GM12865 (cell line): ENCODE measurements around the gene KIF18B.

ENCODE experiments used
- DNase-seq: peaks from one replicate; pipeline ENCODE4 v3.0.0; 2010; ENCODE audit warnings: low read depth
- H3K4me3 ChIP-seq: 2 replicates; pipeline ENCODE4 v1.5.1; 2011; ENCODE audit warnings: mild to moderate bottlenecking, low read depth, low read length, control low read depth
- CTCF ChIP-seq: IDR thresholded peaks from 2 replicates; pipeline ENCODE4 v1.5.1; 2011; ENCODE audit warnings: low read length, control low read depth, low read depth, inconsistent platforms; ENCODE audit not compliant: insufficient read depth; ENCODE audit errors: missing control alignments

KIF18B gene

GRCh38 chr17:44887016-44887415 is 60.6 kb downstream of the KIF18B start:
- no peak for TF ChIP-seq CTCF
- no peak for DNase-seq

DNA sequence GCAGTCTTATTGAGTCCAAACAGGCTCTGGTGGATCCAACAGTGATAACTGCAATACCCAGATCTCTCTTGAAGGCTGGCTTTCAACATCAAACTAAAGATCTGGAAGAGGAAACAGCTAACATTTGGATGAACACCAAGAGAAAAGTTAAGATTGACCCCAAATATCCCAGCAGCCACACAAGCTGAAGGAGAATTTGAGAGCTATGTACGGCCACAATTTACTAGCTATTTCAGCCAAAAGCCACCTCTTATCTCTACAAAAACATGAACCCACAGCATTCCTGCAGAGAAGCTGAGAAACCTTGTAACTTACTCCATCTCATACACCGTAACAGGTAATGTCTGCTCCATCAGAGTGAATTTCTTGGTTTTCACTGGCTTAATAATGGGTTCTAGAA is 62.6 kb downstream of the KIF18B start:
- no peak overlapping the region for H3K4me3 ChIP-seq
- TF ChIP-seq CTCF, result no peak
- no peak for DNase-seq

More at GRCh38 chr17:44887016-44887415, 60.6 kb downstream of the KIF18B start:
- no peak overlapping the region for H3K4me3 ChIP-seq

DNA sequence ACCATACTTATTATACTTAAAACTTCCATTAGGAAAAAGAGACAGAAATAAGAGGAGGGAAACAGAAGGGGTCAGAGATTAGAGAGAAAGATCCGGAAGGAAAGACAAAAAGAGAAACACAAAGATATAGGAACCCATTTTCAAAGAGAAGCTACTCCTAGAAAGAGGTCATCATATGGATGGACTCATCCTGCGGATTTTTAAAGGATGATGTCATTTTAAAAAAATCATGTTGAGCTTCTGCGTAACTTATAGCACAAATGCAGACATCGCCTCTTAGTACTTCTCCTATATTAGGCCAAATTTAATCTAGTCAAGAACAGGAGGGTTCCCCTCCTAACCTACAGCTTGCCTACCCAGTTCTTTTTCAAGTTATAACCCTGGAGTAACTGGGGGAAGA is 66.4 kb downstream of the KIF18B start:
- no peak overlapping the region for H3K4me3 ChIP-seq
- no peak for DNase-seq
- TF ChIP-seq CTCF, result no peak

- no peak for DNase-seq
- H3K4me3 ChIP-seq, result no peak overlapping the region
- TF ChIP-seq CTCF, result no peak
Measured at GRCh38 chr17:44880062-44880461, 67.5 kb downstream of the KIF18B start.

DNA sequence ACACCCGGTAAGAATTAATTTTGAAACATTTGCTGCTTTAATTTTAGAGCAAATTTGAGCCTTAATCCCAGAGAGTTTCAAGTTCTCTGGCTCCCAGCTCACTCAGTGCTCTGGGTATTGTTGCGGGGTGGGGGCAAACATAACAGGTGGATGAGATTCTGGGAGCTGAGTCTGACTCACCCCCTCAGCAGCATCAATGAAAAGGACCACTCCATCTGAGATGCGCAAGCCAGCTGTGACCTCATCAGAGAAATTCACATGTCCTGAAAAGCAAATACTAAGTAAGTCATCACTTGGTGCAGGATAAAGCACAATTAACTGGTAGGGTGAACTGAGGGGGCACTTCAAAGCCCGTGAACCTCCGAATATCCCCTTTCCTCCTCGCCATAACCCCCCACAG is 68.2 kb downstream of the KIF18B start:
- DNase-seq, result no peak
- no peak for TF ChIP-seq CTCF
- H3K4me3 ChIP-seq, result no peak overlapping the region

GRCh38 chr17:44878627-44879221 is 68.8 kb downstream of the KIF18B start:
- peak; percentile 18 for DNase-seq
- no peak overlapping the region for H3K4me3 ChIP-seq
- peak; percentile 44 for TF ChIP-seq CTCF

DNA sequence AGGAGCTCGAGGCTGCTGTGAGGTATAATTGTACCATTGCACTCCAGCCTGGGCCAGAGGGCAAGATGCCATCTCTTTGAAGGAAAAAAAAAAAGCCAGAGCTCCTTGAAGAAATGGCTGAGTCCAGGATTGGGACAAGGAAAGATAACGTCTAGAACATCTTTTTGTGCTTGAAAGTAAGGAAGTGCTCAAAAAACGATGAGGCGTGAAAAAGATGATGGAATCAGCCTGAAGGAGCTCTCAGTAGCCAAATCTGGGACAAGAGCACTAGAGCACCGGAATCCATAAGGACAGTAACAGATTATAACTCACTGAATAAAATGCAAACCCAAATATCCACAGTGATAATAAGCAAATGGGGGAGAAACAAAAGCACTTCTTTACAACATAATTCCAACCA is 70.5 kb downstream of the KIF18B start:
- H3K4me3 ChIP-seq, result no peak overlapping the region
- no peak for TF ChIP-seq CTCF
- DNase-seq, result no peak
